Gastrocnemius medialis (tissue), 4 donors: Measurements from ENCODE around the gene ITGB3. TPM values are rescaled to one million over a fixed set of nuclear protein-coding genes. Genes with fewer than 3 reads are reported as not detected.

Experiments used
- ATAC-seq, 2 donors: fragments of 150-250 bp; one replicate each; pipeline ENCODE4 v1.9.1; 2016
- DNase-seq, 2 donors: peaks; one replicate each; pipeline ENCODE4 v3.0.0-alpha.2; 2019
- H3K27ac ChIP-seq, 4 donors: fragments of 200-600 bp; sonication (generic); 1 replicate in 1 of 4; 2 replicates in 3 of 4; pipeline ENCODE4 v1.5.1; 2016 to 2018; ENCODE audit warnings: mild to moderate bottlenecking in 2 of 4, moderate library complexity in 1 of 4
- H3K27me3 ChIP-seq, 3 donors: fragments of 200-600 bp; sonication (generic) in 2 of 3; 1 replicate in 1 of 3; 2 replicates in 2 of 3; pipeline versions ENCODE4 v1.5.1 to v1.6.0; 2016 to 2019; ENCODE audit warnings: mild to moderate bottlenecking in 1 of 3, moderate library complexity in 1 of 3
- H3K36me3 ChIP-seq, 2 donors: fragments of 200-600 bp; sonication (generic) in 1 of 2; one replicate each; pipeline ENCODE4 v1.5.1; 2017 to 2018
- H3K4me1 ChIP-seq, 2 donors: fragments of 200-600 bp; sonication (generic) in 1 of 2; one replicate each; pipeline ENCODE4 v1.5.1; 2016 to 2017; ENCODE audit warnings: mild to moderate bottlenecking in 2 of 2
- H3K4me3 ChIP-seq, 4 donors: fragments of 200-600 bp; sonication (generic) in 3 of 4; 1 replicate in 1 of 4; 2 replicates in 3 of 4; pipeline ENCODE4 v1.5.1; 2016 to 2019; ENCODE audit warnings: mild to moderate bottlenecking in 2 of 4
- H3K9me3 ChIP-seq, 3 donors: fragments of 200-600 bp; sonication (generic) in 2 of 3; 1 replicate in 1 of 3; 2 replicates in 2 of 3; pipeline ENCODE4 v1.5.1; 2016 to 2019
- CTCF ChIP-seq, 5 experiments: fragments of 450-650 bp in 3 of 5; fragments of 200-600 bp in 2 of 5; sonication (generic) in 2 of 5; IDR thresholded peaks in 4 of 5; conservative IDR thresholded peaks in 1 of 5; 1 replicate in 4 of 5; 2 replicates in 1 of 5; pipeline ENCODE4 v1.5.1; 2016 to 2019; ENCODE audit warnings: antibody characterized with exemption in 5 of 5, mild to moderate bottlenecking in 3 of 5, moderate library complexity in 3 of 5
- POLR2A ChIP-seq, 2 donors: fragments of 450-650 bp; IDR thresholded peaks; one replicate each; pipeline ENCODE4 v1.6.1; 2017; ENCODE audit warnings: antibody characterized with exemption in 2 of 2, mild to moderate bottlenecking in 2 of 2, moderate library complexity in 2 of 2
- in situ Hi-C, 4 donors: fragments of 200-750 bp; cut with MboI; loops; one replicate each; pipeline versions ENCODE4 v1.15.0 to v1.8.0; 2017; ENCODE audit warnings: low sequenced_read_pairs in 4 of 4
- intact Hi-C: fragments of 100-400 bp; cut with DNase I; formaldehyde crosslinking; loops from one replicate; pipeline ENCODE4 v1.15.1; 2023; ENCODE audit warnings: low total_unique reads
- total RNA-seq, 4 donors: library from RNA; depleted of rRNA; stranded (reverse); fragments of >200 nt; gene quantifications; one replicate each; pipeline versions ENCODE4 v1.1.0 to v1.2.3, GENCODE V29; 2016

ITGB3 gene
- total RNA-seq, 4 donors from 2014 or later, result 0.92 to 6.2 (median 1.9) TPM; not detected in 1

GRCh38 chr17:47270946-47271705 is 17.5 kb downstream of the ITGB3 start:
- H3K27ac ChIP-seq, result no peak overlapping the region
- in situ Hi-C loops, result no loop called here

GRCh38 chr17:47272491-47272890 is 18.9 kb downstream of the ITGB3 start:
- H3K9me3 ChIP-seq, result no peaks in the 10 kb centered on the region
- TF ChIP-seq POLR2A (IDR thresholded peaks at IDR 0.05) (no peak), CTCF (IDR thresholded peaks at IDR 0.05 in 4 of 5, conservative IDR thresholded peaks at IDR 0.05 in 1 of 5) (no peak)
- DNase-seq (no peak), ATAC-seq (no peak)
- H3K27me3 ChIP-seq, result no peaks in the 10 kb centered on the region
- no peak overlapping the region for H3K27ac ChIP-seq
- no peak overlapping the region for H3K4me3 ChIP-seq
- in situ Hi-C loops, result no loop called here
- H3K4me1 ChIP-seq, result peaks cover 24 to 26% of the 10 kb centered on the region in 2 donors
- intact Hi-C loops, result no loop called here
- no peaks in the 10 kb centered on the region for H3K36me3 ChIP-seq

More at GRCh38 chr17:47270946-47271705, 17.5 kb downstream of the ITGB3 start:
- no peaks in the 10 kb centered on the region for H3K27me3 ChIP-seq
- H3K36me3 ChIP-seq, result no peaks in the 10 kb centered on the region
- no peak for DNase-seq
- ATAC-seq, result no peak
- H3K4me1 ChIP-seq, result peaks cover 12 to 16% of the 10 kb centered on the region in 2 donors
- TF ChIP-seq CTCF (IDR thresholded peaks at IDR 0.05 in 4 of 5, conservative IDR thresholded peaks at IDR 0.05 in 1 of 5), result no peak
- TF ChIP-seq POLR2A (IDR thresholded peaks at IDR 0.05), result no peak
- H3K9me3 ChIP-seq, result no peaks in the 10 kb centered on the region
- intact Hi-C loops, result no loop called here
- no peak overlapping the region for H3K4me3 ChIP-seq

GRCh38 chr17:47273245-47273644 is 19.6 kb downstream of the ITGB3 start:
- Histone ChIP-seq H3K9me3 (no peaks in the 10 kb centered on the region), H3K27me3 (no peaks in the 10 kb centered on the region), H3K27ac (no peak overlapping the region), H3K4me1 (peaks cover 32% of the 10 kb centered on the region in 2 donors), H3K4me3 (no peak overlapping the region), H3K36me3 (no peaks in the 10 kb centered on the region)
- in situ Hi-C loops (no loop called here), intact Hi-C loops (no loop called here)
- DNase-seq (no peak), ATAC-seq (no peak)
- TF ChIP-seq POLR2A (IDR thresholded peaks at IDR 0.05) (no peak), CTCF (IDR thresholded peaks at IDR 0.05 in 4 of 5, conservative IDR thresholded peaks at IDR 0.05 in 1 of 5) (no peak)

GRCh38 chr17:47274319-47275069 is 20.9 kb downstream of the ITGB3 start:
- no peak for ATAC-seq
- in situ Hi-C loops, result no loop called here
- no peak for DNase-seq
- H3K27ac ChIP-seq, result peak overlapping the region; percentile 68 to 82 (median 74)
- intact Hi-C loops, result no loop called here
- no peak overlapping the region for H3K4me3 ChIP-seq
- no peaks in the 10 kb centered on the region for H3K27me3 ChIP-seq
- H3K36me3 ChIP-seq, result no peaks in the 10 kb centered on the region
- no peak for TF ChIP-seq POLR2A (IDR thresholded peaks at IDR 0.05)
- no peak for TF ChIP-seq CTCF (IDR thresholded peaks at IDR 0.05 in 4 of 5, conservative IDR thresholded peaks at IDR 0.05 in 1 of 5)
- H3K4me1 ChIP-seq, result peaks cover 42 to 45% of the 10 kb centered on the region in 2 donors
- no peaks in the 10 kb centered on the region for H3K9me3 ChIP-seq
